IPS-18a (cell line): Measurements from ENCODE around the gene UGGT2.
"Not testable (repeated sequence)": the region's sequence is repeated elsewhere in the genome, so short reads cannot be mapped to it uniquely, and the experiment has no call there.

Experiments used
- H3K27ac ChIP-seq: one replicate; pipeline ENCODE4 v1.5.1; 2013; ENCODE audit warnings: low read length
- H3K27me3 ChIP-seq: one replicate; pipeline ENCODE4 v1.6.1; 2013; ENCODE audit warnings: mild to moderate bottlenecking, low read length; ENCODE audit not compliant: control insufficient read depth, insufficient read depth
- H3K36me3 ChIP-seq: one replicate; pipeline ENCODE4 v1.6.1; 2013; ENCODE audit warnings: low read depth, low read length; ENCODE audit not compliant: control insufficient read depth
- H3K4me1 ChIP-seq: one replicate; pipeline ENCODE4 v1.6.1; 2013; ENCODE audit warnings: low read depth, low read length; ENCODE audit not compliant: control insufficient read depth
- H3K4me3 ChIP-seq: one replicate; pipeline ENCODE4 v1.5.1; 2013; ENCODE audit warnings: low read length
- H3K9ac ChIP-seq: one replicate; pipeline ENCODE4 v1.6.1; 2013; ENCODE audit warnings: mild to moderate bottlenecking, low read length, moderate library complexity
- H3K9me3 ChIP-seq: one replicate; pipeline ENCODE4 v1.6.1; 2013; ENCODE audit warnings: low read depth, low read length; ENCODE audit not compliant: control insufficient read depth

Gene UGGT2

GRCh38 chr13:95880331-95880730 lies 172.9 kb downstream of the UGGT2 start:
- H3K27me3 ChIP-seq = no peaks in the 10 kb centered on the region
- no peaks in the 10 kb centered on the region for H3K9me3 ChIP-seq
- no peak overlapping the region for H3K9ac ChIP-seq
- H3K36me3 ChIP-seq = peaks cover 12% of the 10 kb centered on the region
- no peak overlapping the region for H3K4me3 ChIP-seq
- H3K4me1 ChIP-seq = peaks cover 4% of the 10 kb centered on the region
- no peak overlapping the region for H3K27ac ChIP-seq

- Histone ChIP-seq H3K27ac (no peak overlapping the region), H3K9ac (no peak overlapping the region), H3K4me3 (no peak overlapping the region), H3K9me3 (no peaks in the 10 kb centered on the region), H3K4me1 (no peaks in the 10 kb centered on the region), H3K36me3 (peaks cover 4% of the 10 kb centered on the region), H3K27me3 (no peaks in the 10 kb centered on the region)
These were observed 178.9 kb downstream of the UGGT2 start for GRCh38 chr13:95874286-95874685.

DNA sequence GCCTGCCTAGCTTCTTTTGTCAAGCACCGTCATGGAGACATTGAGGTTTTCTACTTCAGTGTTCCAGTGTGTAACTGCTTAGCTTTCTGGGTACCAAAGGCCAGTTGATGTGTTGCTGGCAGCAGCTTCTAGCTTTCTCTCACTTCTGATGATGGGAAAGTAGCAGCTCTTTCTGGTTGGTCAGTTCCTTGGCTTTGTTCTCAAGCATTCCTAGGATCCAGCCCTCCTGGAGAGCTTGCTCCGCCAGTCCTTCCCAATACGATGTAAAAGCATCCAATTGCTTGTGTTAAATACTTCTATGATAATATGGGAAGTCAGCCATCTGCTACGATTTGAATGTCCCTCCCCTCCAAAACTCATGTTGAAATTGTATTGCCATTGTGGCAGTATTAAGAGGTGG lies 182.8 kb downstream of the UGGT2 start:
- Histone ChIP-seq H3K4me1 (no peaks in the 10 kb centered on the region), H3K9me3 (no peaks in the 10 kb centered on the region), H3K27ac (no peak overlapping the region), H3K9ac (no peak overlapping the region), H3K27me3 (no peaks in the 10 kb centered on the region), H3K4me3 (no peak overlapping the region), H3K36me3 (peaks cover 4% of the 10 kb centered on the region)

DNA sequence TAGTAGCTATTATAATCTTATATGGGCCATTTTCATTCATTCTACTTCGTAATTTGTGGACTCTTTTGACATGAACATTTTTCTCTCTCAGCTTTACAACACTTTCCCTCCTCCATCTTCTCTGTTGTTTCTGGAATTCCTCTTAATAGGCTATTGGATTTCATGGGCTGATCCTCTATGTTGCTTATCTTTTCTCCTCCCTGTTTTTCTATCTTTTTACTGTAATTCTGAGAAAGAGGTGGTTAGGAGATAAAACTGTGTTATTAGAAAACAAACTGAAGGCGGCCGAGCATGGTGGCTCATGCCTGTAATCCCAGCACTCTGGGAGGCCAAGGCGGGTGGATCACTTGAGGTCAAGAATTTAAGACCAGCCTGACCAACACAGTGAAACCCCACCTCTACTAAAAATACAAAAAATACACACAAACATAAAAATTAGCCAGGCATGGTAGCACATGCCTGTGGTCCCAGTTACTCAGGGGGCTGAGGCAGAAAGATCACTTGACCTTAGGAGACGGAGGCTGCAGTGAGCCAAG lies 188.1 kb downstream of the UGGT2 start:
- no peak overlapping the region for H3K4me3 ChIP-seq
- no peaks in the 10 kb centered on the region for H3K36me3 ChIP-seq
- no peaks in the 10 kb centered on the region for H3K4me1 ChIP-seq
- no peaks in the 10 kb centered on the region for H3K9me3 ChIP-seq
- no peak overlapping the region for H3K27ac ChIP-seq
- no peaks in the 10 kb centered on the region for H3K27me3 ChIP-seq
- no peak overlapping the region for H3K9ac ChIP-seq

GRCh38 chr13:95862408-95862807 lies 190.8 kb downstream of the UGGT2 start:
- Histone ChIP-seq H3K27ac (no peak overlapping the region), H3K36me3 (no peaks in the 10 kb centered on the region), H3K9ac (no peak overlapping the region), H3K9me3 (no peaks in the 10 kb centered on the region), H3K27me3 (no peaks in the 10 kb centered on the region), H3K4me1 (no peaks in the 10 kb centered on the region), H3K4me3 (no peak overlapping the region)

- Histone ChIP-seq H3K27ac (no peak overlapping the region), H3K9ac (no peak overlapping the region), H3K4me1 (no peaks in the 10 kb centered on the region), H3K27me3 (no peaks in the 10 kb centered on the region), H3K9me3 (no peaks in the 10 kb centered on the region), H3K36me3 (no peaks in the 10 kb centered on the region), H3K4me3 (no peak overlapping the region)
These were observed 191.9 kb downstream of the UGGT2 start for GRCh38 chr13:95861296-95861695.

DNA sequence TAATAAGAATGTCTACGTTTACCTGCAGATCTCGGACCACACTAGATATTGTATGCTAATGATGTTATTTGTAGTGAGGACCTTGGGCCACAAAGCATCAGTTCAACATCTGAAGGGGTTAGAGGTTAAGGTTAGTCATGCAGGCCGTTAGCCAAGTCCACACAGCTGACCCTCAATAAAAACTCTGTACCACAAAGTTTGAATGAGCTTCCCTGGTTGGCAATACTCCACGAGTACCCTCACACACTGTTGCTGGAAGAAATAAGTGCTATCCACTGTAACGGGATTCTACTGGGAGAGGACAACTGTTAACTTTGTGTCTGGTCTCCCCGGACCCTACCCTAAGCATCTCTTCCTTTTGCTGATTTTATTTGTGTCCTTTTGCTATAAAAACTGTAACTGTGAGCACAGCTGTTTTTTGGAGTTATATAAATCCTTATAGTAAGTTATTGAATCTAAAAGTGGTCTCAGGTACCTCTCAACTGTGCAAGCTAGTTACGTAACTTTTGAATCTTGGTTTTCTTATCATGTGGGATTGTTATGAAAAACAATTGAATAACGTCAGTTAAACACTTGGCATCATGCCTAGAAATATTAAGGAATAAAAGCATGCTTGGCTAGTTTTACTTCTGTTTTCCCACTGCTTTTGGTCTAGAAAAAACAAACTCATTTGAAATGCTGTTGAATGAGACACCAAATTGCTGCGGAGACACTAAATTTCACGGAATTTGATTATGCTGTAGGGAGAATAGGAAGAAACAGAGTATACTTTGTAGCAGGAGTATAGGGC lies 194.7 kb downstream of the UGGT2 start:
- H3K4me3 ChIP-seq = no peak overlapping the region
- no peak overlapping the region for H3K9ac ChIP-seq
- H3K9me3 ChIP-seq = no peaks in the 10 kb centered on the region
- no peaks in the 10 kb centered on the region for H3K4me1 ChIP-seq
- H3K27ac ChIP-seq = no peak overlapping the region
- H3K36me3 ChIP-seq = peaks cover 7% of the 10 kb centered on the region
- no peaks in the 10 kb centered on the region for H3K27me3 ChIP-seq

GRCh38 chr13:95845656-95846055 lies 207.5 kb downstream of the UGGT2 start:
- H3K27me3 ChIP-seq = not testable (repeated sequence)

DNA sequence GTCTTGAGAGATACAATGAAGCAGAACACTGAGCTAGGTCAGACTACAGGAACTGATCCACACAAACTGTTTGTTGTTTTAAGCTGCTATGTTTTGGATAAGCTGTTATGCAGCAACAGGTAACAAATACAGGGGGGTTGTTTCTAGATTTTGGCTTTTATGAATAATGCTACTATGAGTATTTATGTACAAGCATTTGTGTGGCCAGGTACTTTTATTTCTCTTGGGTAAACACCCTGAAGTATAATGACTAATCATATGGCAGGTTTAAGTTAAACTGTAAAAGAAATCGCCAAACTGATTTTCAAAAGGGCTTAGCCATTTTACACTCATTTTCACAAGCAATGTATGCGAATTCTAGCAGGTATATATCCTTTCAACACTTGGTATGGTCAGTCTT lies 210.3 kb downstream of the UGGT2 start:
- H3K4me3 ChIP-seq = no peak overlapping the region
- peaks cover 3% of the 10 kb centered on the region for H3K36me3 ChIP-seq
- H3K9ac ChIP-seq = no peak overlapping the region
- H3K27me3 ChIP-seq = no peaks in the 10 kb centered on the region
- H3K4me1 ChIP-seq = no peaks in the 10 kb centered on the region
- H3K9me3 ChIP-seq = no peaks in the 10 kb centered on the region
- no peak overlapping the region for H3K27ac ChIP-seq

More at GRCh38 chr13:95845656-95846055, 207.5 kb downstream of the UGGT2 start:
- H3K9me3 ChIP-seq, H3K4me1 ChIP-seq, H3K9ac ChIP-seq, H3K27ac ChIP-seq, H3K36me3 ChIP-seq, H3K4me3 ChIP-seq: not testable (repeated sequence)

- Histone ChIP-seq H3K36me3 (no peaks in the 10 kb centered on the region), H3K9me3 (no peaks in the 10 kb centered on the region), H3K27ac (no peak overlapping the region), H3K9ac (no peak overlapping the region), H3K4me3 (no peak overlapping the region), H3K4me1 (no peaks in the 10 kb centered on the region), H3K27me3 (no peaks in the 10 kb centered on the region)
These were observed 211.3 kb downstream of the UGGT2 start for GRCh38 chr13:95841894-95842293.

DNA sequence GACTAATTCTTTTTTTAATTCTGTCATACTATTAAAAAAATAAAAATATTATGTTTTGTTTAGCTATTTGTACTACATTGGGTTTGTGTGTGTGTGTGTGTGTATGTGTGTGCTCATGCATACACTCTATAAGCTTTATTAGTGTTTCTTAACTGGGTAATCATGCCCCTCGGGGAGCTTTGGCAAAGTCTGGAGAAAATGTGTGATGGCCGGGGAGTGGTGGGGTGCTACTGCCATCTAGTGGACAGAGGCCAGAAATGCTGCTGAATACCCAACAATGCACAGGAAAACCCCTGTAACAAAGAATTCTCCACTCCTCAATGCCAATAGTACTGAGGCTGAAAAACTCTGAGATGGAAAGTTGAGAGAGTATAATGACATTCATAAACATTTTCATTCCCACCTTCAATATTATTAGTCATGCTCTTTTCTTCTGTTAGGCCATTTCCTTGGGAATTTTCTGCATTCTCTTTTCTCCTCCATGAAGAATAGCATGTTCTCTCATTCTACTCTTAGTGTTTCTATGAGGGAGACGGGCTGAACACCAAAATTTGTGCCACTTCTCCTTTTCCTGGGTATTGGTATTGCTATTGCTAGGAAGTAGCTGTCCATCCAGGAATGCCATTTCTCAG lies 219.0 kb downstream of the UGGT2 start:
- H3K27me3 ChIP-seq = no peaks in the 10 kb centered on the region
- no peak overlapping the region for H3K4me3 ChIP-seq
- no peak overlapping the region for H3K27ac ChIP-seq
- no peaks in the 10 kb centered on the region for H3K9me3 ChIP-seq
- no peaks in the 10 kb centered on the region for H3K36me3 ChIP-seq
- no peak overlapping the region for H3K9ac ChIP-seq
- no peaks in the 10 kb centered on the region for H3K4me1 ChIP-seq

DNA sequence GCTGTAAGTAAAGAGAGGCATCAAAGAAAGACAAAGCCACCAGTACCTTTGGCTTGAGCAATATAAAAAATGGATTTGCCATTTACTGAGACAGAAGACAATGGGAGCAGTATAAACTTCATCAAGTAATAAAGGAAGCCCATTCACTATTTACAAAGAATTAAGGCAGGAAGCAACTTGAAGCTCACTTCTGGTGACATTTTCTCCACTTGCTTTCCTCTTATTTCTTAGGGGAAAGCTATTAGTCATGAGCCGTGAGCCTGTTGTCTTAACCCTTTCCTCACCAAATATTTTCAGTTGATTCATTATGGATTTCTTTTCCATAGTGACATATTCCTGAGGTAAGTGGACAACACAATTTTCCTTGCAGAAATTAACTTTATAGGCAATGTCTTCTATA lies 219.5 kb downstream of the UGGT2 start:
- no peak overlapping the region for H3K9ac ChIP-seq
- H3K4me1 ChIP-seq = no peaks in the 10 kb centered on the region
- no peaks in the 10 kb centered on the region for H3K27me3 ChIP-seq
- H3K4me3 ChIP-seq = no peak overlapping the region
- H3K9me3 ChIP-seq = no peaks in the 10 kb centered on the region
- no peaks in the 10 kb centered on the region for H3K36me3 ChIP-seq
- no peak overlapping the region for H3K27ac ChIP-seq
